ENCODE data around the gene PDE11A.
A peak's percentile ranks its signal among the peaks of the same experiment; 100 is the strongest.
"Not testable (repeated sequence)": the region's sequence is repeated elsewhere in the genome, so short reads cannot be mapped to it uniquely, and the experiment has no call there.

The PDE11A gene

GRCh38 chr2:177810906-177811305, 261.7 kb downstream of the PDE11A start:
- FAIRE-seq, result no peak

GRCh38 chr2:177808984-177809809, 263.4 kb downstream of the PDE11A start:
- no peak for FAIRE-seq

- FAIRE-seq, result no peak
These were observed 266.6 kb downstream of the PDE11A start for GRCh38 chr2:177806025-177806424.

- no peak for FAIRE-seq
These were observed 273.0 kb downstream of the PDE11A start for GRCh38 chr2:177799531-177799930.

GRCh38 chr2:177797808-177798207, 274.8 kb downstream of the PDE11A start:
- no peak for FAIRE-seq

- FAIRE-seq, result no peak
These were observed 275.7 kb downstream of the PDE11A start for GRCh38 chr2:177796654-177797415.

- FAIRE-seq, result no peak
These were observed 276.6 kb downstream of the PDE11A start for GRCh38 chr2:177796011-177796410.

GRCh38 chr2:177785143-177785542, 287.4 kb downstream of the PDE11A start:
- not testable (repeated sequence) for FAIRE-seq

GRCh38 chr2:177784745-177785067, 287.9 kb downstream of the PDE11A start:
- no peak for FAIRE-seq

- FAIRE-seq, result no peak
These were observed 288.5 kb downstream of the PDE11A start for GRCh38 chr2:177783835-177784744.

- no peak for FAIRE-seq
These were observed 289.5 kb downstream of the PDE11A start for GRCh38 chr2:177783091-177783490.

GRCh38 chr2:177782613-177783012, 290.0 kb downstream of the PDE11A start:
- no peak for FAIRE-seq

GRCh38 chr2:177778472-177778871, 294.1 kb downstream of the PDE11A start:
- FAIRE-seq, result no peak

- FAIRE-seq, result peak; percentile 96
These were observed 300.0 kb downstream of the PDE11A start for GRCh38 chr2:177772529-177772928.

GRCh38 chr2:177771191-177771590, 301.4 kb downstream of the PDE11A start:
- FAIRE-seq, result no peak

- no peak for FAIRE-seq
These were observed 304.8 kb downstream of the PDE11A start for GRCh38 chr2:177767768-177768167.

- FAIRE-seq, result no peak
These were observed 306.9 kb downstream of the PDE11A start for GRCh38 chr2:177765698-177766097.

- no peak for FAIRE-seq
These were observed 308.9 kb downstream of the PDE11A start for GRCh38 chr2:177763531-177764265.

GRCh38 chr2:177759443-177759842, 313.1 kb downstream of the PDE11A start:
- no peak for FAIRE-seq

GRCh38 chr2:177758591-177759371, 313.8 kb downstream of the PDE11A start:
- no peak for FAIRE-seq

- FAIRE-seq, result no peak
These were observed 316.2 kb downstream of the PDE11A start for GRCh38 chr2:177756336-177756735.

- FAIRE-seq, result no peak
These were observed 318.1 kb downstream of the PDE11A start for GRCh38 chr2:177754492-177754873.

Data from colon (tissue), 2 donors.